ENCODE data around the gene ABAT.

DNA sequence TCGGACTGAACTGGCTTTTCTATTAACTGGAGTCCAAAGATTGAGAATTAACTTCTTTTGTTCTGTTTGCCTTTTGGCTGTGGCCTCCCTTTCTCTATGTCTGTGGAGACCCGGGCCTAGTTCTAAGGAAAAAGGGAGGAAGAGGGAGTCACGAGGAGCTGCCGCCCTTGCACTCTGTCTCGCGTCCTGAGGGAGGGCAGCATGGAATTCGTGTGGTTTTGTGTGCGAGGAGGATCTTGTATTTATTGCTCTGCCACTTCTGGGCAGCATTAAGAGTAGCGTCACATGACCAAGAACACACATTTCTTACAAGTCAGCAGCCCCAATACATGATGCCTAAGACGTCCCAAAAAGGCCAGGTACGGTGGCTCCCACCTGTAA is 29.3 kb upstream of the ABAT start:
- TF ChIP-seq, protein P1, sequence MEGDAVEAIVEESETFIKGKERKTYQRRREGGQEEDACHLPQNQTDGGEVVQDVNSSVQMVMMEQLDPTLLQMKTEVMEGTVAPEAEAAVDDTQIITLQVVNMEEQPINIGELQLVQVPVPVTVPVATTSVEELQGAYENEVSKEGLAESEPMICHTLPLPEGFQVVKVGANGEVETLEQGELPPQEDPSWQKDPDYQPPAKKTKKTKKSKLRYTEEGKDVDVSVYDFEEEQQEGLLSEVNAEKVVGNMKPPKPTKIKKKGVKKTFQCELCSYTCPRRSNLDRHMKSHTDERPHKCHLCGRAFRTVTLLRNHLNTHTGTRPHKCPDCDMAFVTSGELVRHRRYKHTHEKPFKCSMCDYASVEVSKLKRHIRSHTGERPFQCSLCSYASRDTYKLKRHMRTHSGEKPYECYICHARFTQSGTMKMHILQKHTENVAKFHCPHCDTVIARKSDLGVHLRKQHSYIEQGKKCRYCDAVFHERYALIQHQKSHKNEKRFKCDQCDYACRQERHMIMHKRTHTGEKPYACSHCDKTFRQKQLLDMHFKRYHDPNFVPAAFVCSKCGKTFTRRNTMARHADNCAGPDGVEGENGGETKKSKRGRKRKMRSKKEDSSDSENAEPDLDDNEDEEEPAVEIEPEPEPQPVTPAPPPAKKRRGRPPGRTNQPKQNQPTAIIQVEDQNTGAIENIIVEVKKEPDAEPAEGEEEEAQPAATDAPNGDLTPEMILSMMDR (IDR thresholded peaks at IDR 0.05), result no peak
- TF ChIP-seq POLR2A (IDR thresholded peaks at IDR 0.05), result no peak

Data from right lobe of liver (tissue), 4 donors.